Lung microvascular endothelial cell (primary cell): ENCODE data around the gene AOPEP. TPM values are rescaled to one million over a fixed set of nuclear protein-coding genes. Genes with fewer than 3 reads are reported as not detected.

Experiments
- DNase-seq, 2 donors: peaks; one replicate each; pipeline versions ENCODE4 v3.0.0 to v3.0.0-alpha.2; 2010; ENCODE audit warnings: low read depth in 2 of 2
- total RNA-seq: library from RNA; depleted of rRNA; stranded (reverse); fragments of >200 nt; gene quantifications from 2 replicates; pipeline ENCODE4 v1.2.1, GENCODE V29; 2014

AOPEP gene
- total RNA-seq, 1 donor from 2014 or later = 33.9 TPM

- peak in 1 of 2 donors; percentile 17 for DNase-seq
Observed at GRCh38 chr9:95090023-95090791, 363.7 kb downstream of the AOPEP start.

GRCh38 chr9:95090871-95091577 is 364.5 kb downstream of the AOPEP start:
- no peak for DNase-seq

- DNase-seq = peak in 1 of 2 donors; percentile 23
Observed at GRCh38 chr9:95091601-95092261, 365.2 kb downstream of the AOPEP start.

- DNase-seq = peak in 1 of 2 donors; percentile 54
Observed at GRCh38 chr9:95092262-95093072, 366.0 kb downstream of the AOPEP start.

GRCh38 chr9:95093586-95093985 is 367.1 kb downstream of the AOPEP start:
- no peak for DNase-seq

- DNase-seq = no peak
Observed at GRCh38 chr9:95094002-95094401, 367.5 kb downstream of the AOPEP start.

- DNase-seq = no peak
Observed at GRCh38 chr9:95095641-95096355, 369.3 kb downstream of the AOPEP start.

- DNase-seq = no peak
Observed at GRCh38 chr9:95096381-95096780, 369.9 kb downstream of the AOPEP start.

- no peak for DNase-seq
Observed at GRCh38 chr9:95096807-95097206, 370.3 kb downstream of the AOPEP start.

- no peak for DNase-seq
Observed at GRCh38 chr9:95097279-95097678, 370.8 kb downstream of the AOPEP start.

- no peak for DNase-seq
Observed at GRCh38 chr9:95098391-95098921, 372.0 kb downstream of the AOPEP start.

- DNase-seq = no peak
Observed at GRCh38 chr9:95099321-95100070, 373.0 kb downstream of the AOPEP start.

- no peak for DNase-seq
Observed at GRCh38 chr9:95100071-95100627, 373.6 kb downstream of the AOPEP start.

- DNase-seq = no peak
Observed at GRCh38 chr9:95101326-95101725, 374.8 kb downstream of the AOPEP start.

- DNase-seq = no peak
Observed at GRCh38 chr9:95102001-95102433, 375.5 kb downstream of the AOPEP start.

- no peak for DNase-seq
Observed at GRCh38 chr9:95102572-95102971, 376.1 kb downstream of the AOPEP start.

- no peak for DNase-seq
Observed at GRCh38 chr9:95103281-95103771, 376.8 kb downstream of the AOPEP start.

- no peak for DNase-seq
Observed at GRCh38 chr9:95103871-95104580, 377.5 kb downstream of the AOPEP start.

GRCh38 chr9:95104581-95104960 is 378.1 kb downstream of the AOPEP start:
- DNase-seq = no peak
